ENCODE data around the gene POLR2E. TPM values are rescaled to one million over a fixed set of nuclear protein-coding genes. Genes with fewer than 3 reads are reported as not detected.

The POLR2E gene
- total and polyA plus RNA-seq, 2 of the 8 experiments (the other 6 are each of a cell fraction or from before 2014, with no cell fraction given), result 281 to 381 TPM

DNA sequence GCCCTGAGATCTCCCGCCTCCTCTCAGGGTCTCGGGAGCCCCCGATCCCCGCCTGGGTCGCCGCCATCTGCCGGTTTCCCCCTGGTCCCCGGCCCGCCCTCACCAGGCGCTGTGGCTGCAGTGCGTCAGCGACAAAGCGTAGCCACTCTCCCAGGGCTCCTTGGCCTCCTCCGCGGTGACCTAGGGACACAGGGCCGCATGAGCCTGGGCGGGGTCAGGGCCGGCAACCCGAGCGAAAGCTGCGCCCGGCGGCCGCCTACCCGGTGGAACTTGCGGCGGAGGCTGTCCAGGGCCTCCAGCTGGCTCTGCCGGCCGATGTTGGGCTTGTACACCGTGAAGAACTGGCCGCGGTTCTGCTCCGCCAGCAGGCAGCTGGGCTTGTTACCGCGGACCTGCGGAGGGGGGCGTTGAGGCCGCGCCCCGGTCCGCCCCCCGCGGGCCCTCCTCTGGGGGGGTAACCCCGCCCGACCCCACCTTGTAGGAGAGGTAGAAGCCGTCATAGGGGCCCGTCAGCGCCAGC is 13.9 kb upstream of the POLR2E start:
- Histone ChIP-seq H3K79me1 (ENCODE audit: low read depth, low read length) (peaks cover 2% of the 10 kb centered on the region), H3K27me3 (replicated peaks in 1 of 4; ENCODE audit: control insufficient read depth in 3 of 4, extremely low read depth in 1 of 4, insufficient read depth in 3 of 4, low read length in 3 of 4) (no peaks in the 10 kb centered on the region), H4K91ac (replicated peaks; ENCODE audit: insufficient read length, low read length) (no peak overlapping the region), H3K4me2 (ENCODE audit: insufficient read depth in 1 of 2, low read depth in 2 of 2, low read length in 2 of 2) (no peak overlapping the region), H2AK5ac (ENCODE audit: low read depth, low read length) (no peak overlapping the region), H3K4me3 (ENCODE audit: extremely low read depth in 1 of 4, insufficient read depth in 2 of 4, low read depth in 3 of 4, low read length in 4 of 4) (no peak overlapping the region), H3K23me2 (ENCODE audit: low read depth, low read length) (peaks cover 7% of the 10 kb centered on the region; the same call in 1 of the 2 replicates), H3K9me3 (ENCODE audit: insufficient read depth in 2 of 2, low read depth in 1 of 2, low read length in 1 of 2) (no peaks in the 10 kb centered on the region), H3K79me2 (ENCODE audit: control insufficient read depth in 1 of 2, insufficient read depth in 2 of 2, low read length in 2 of 2) (no peaks in the 10 kb centered on the region; a peak in 1 of 4 replicates), H3K56ac (replicated peaks; ENCODE audit: insufficient read length, low read depth, low read length) (no peak overlapping the region), H4K20me1 (replicated peaks in 1 of 2; ENCODE audit: control insufficient read depth in 1 of 2, insufficient read depth in 2 of 2, low read length in 2 of 2) (peaks cover 7 to 14% of the 10 kb centered on the region in 2 experiments), H2BK15ac (ENCODE audit: low read length) (no peak overlapping the region), H3K4ac (replicated peaks; ENCODE audit: insufficient read length, low read depth, low read length) (no peak overlapping the region), H2BK120ac (replicated peaks; ENCODE audit: low read depth, low read length) (no peak overlapping the region), H3K27ac (ENCODE audit: low read depth, low read length) (no peak overlapping the region), H3K36me3 (ENCODE audit: control insufficient read depth in 2 of 4, insufficient read depth in 4 of 4, low read length in 3 of 4) (peaks cover 8 to 39% (median 17%) of the 10 kb centered on the region in 4 experiments; a peak in 6 of 8 replicates), H3K18ac (ENCODE audit: extremely low read depth, low read length) (no peak overlapping the region), H3K9ac (replicated peaks in 1 of 4; ENCODE audit: extremely low read depth in 1 of 4, low read depth in 3 of 4, low read length in 3 of 4) (no peak overlapping the region), H3K14ac (ENCODE audit: insufficient read length) (no peak overlapping the region), H4K8ac (ENCODE audit: extremely low read depth, insufficient read depth, low read length) (peak overlapping the region; percentile 11; the same call in 1 of the 2 replicates), H3K23ac (ENCODE audit: insufficient read length) (no peak overlapping the region), H3K4me1 (replicated peaks in 1 of 4; ENCODE audit: control insufficient read depth in 3 of 4, insufficient read depth in 4 of 4, low read length in 3 of 4) (peaks cover 0 to 12% (median 6%) of the 10 kb centered on the region in 4 experiments; a peak in 5 of 7 replicates), H4K5ac (ENCODE audit: insufficient read length, low read depth, low read length) (no peak overlapping the region), H2BK5ac (ENCODE audit: low read depth, low read length) (no peak overlapping the region), H2BK12ac (ENCODE audit: low read depth, low read length) (no peak overlapping the region), H2AFZ (ENCODE audit: low read length) (no peak overlapping the region), H2BK20ac (ENCODE audit: low read length) (no peak overlapping the region)
- 92% methylated on average over 22 of the region's 48 CpGs; no CpG with 5 or more reads in 1 of the 2 experiments for WGBS, 2 experiments (ENCODE audit: extremely low coverage in 1 of 2, insufficient coverage in 1 of 2, insufficient read length in 1 of 2, insufficient replicate concordance in 2 of 2, low coverage in 1 of 2, low lambda C conversion rate in 2 of 2, missing lambda C conversion rate in 1 of 2)
- FAIRE-seq (no peak), DNase-seq (ENCODE audit: low read depth in 1 of 2, low spot score in 2 of 2) (no peak)
- ChIA-PET POLR2A (ENCODE audit: partially characterized antibody) (interaction anchor here (1.0 to 9.8 kb wide), 4 partner anchors 11 to 121 kb away, joined by 3 to 116 read pairs (median 4); no protein-coding TSS in a partner anchor), CTCF (ENCODE audit: partially characterized antibody) (interaction anchor here (1.1 kb wide), 1 partner anchor 11 kb away, joined by 5 read pairs; no protein-coding TSS in a partner anchor)
- TF ChIP-seq RFX5 (IDR thresholded peaks at IDR 0.05; ENCODE audit: borderline replicate concordance, low read depth, low read length), result no peak
- no peak for TF ChIP-seq CTBP2 (IDR thresholded peaks at IDR 0.05; ENCODE audit: borderline replicate concordance, insufficient read depth, insufficient read length, low read length)
- TF ChIP-seq YY1 (IDR thresholded peaks at IDR 0.05; ENCODE audit: low read depth, low read length), result no peak
- no peak for TF ChIP-seq CTCF (IDR thresholded peaks at IDR 0.05; ENCODE audit: control extremely low read depth in 1 of 3, insufficient read depth in 1 of 3, low read depth in 1 of 3, low read length in 3 of 3)
- no peak for TF ChIP-seq USF2 (IDR thresholded peaks at IDR 0.05; ENCODE audit: low read length)
- no peak for TF ChIP-seq POLR2AphosphoS5 (IDR thresholded peaks at IDR 0.05; ENCODE audit: low read depth, low read length)
- no peak for TF ChIP-seq GTF2F1 (IDR thresholded peaks at IDR 0.05; ENCODE audit: borderline replicate concordance, low read depth, low read length)
- no peak for TF ChIP-seq HDAC6 (IDR thresholded peaks at IDR 0.05; ENCODE audit: low read depth, low read length)
- no peak for TF ChIP-seq NRF1 (IDR thresholded peaks at IDR 0.05; ENCODE audit: low read depth, low read length)
